ENCODE measurements around the gene SLC44A2. TPM values are rescaled to one million over a fixed set of nuclear protein-coding genes. Genes with fewer than 3 reads are reported as not detected.
A peak's percentile ranks its signal among the peaks of the same experiment; 100 is the strongest.

The SLC44A2 gene
- total and polyA plus RNA-seq, 2 of the 8 experiments (the other 6 are each of a cell fraction or from before 2014, with no cell fraction given): 105 to 120 TPM

DNA sequence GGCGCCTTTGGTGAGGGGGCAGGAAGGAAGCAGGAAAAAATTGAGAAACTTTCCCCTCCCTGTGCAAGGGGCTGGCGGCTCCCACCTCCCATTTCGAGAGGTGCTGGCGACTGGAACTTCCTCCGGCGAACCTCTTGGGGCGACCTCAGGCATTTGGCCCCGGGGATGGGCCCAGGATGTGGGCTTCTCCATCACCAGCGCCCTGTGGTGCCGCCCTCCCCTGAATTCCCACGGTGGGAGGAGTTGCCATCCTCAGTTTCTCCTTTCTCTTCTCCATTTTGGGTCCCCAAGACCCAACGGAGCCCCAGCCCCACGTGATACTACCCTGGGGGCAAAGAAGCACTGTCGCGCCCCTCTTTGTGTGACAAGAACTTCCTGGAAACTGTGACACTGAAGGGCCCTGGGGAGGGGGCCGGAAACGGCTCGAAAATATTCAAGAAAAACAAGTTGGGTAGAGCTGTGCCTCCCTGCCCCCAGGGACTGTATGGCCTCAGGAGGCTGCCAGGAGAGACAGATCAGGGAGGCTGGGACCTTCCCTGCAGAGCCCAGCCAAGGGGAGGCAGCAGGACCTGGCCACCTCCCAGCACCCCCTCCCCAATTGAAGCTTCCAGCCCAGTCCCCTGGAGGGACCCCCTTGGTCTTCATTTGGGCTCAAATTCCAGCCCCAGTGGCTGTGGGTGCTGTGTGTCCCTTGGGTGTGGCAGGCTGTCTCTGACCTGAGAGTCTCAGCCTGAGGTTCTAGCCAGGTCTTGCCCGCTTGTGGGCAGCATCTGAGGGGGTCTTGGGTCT lies 22.1 kb upstream of the SLC44A2 start:
- Histone ChIP-seq H3K56ac (replicated peaks; ENCODE audit: insufficient read length, low read depth, low read length) (peak overlapping the region; percentile 32), H3K4me3 (ENCODE audit: extremely low read depth in 1 of 4, insufficient read depth in 2 of 4, low read depth in 3 of 4, low read length in 4 of 4) (peak overlapping the region; percentile 79 to 98 (median 88)), H3K9ac (replicated peaks in 1 of 4; ENCODE audit: extremely low read depth in 1 of 4, low read depth in 3 of 4, low read length in 3 of 4) (peak overlapping the region; percentile 38 to 86 (median 70)), H2BK5ac (ENCODE audit: low read depth, low read length) (0 out of 2 replicates have a peak overlapping the region, but pooled peaks have one; percentile 52), H2AK5ac (ENCODE audit: low read depth, low read length) (peak overlapping the region; percentile 70; the same call in 1 of the 2 replicates), H3K14ac (ENCODE audit: insufficient read length) (no peak overlapping the region), H3K79me2 (ENCODE audit: control insufficient read depth in 1 of 2, insufficient read depth in 2 of 2, low read length in 2 of 2) (peaks cover 0 to 9% of the 10 kb centered on the region in 2 experiments; a peak in 1 of 4 replicates), H3K36me3 (ENCODE audit: control insufficient read depth in 2 of 4, insufficient read depth in 4 of 4, low read length in 3 of 4) (no peaks in the 10 kb centered on the region), H3K27ac (ENCODE audit: low read depth, low read length) (no peak overlapping the region), H3K23me2 (ENCODE audit: low read depth, low read length) (peaks cover 6% of the 10 kb centered on the region; the same call in 1 of the 2 replicates), H2BK15ac (ENCODE audit: low read length) (0 out of 2 replicates have a peak overlapping the region, but pooled peaks have one; percentile 18), H2BK120ac (replicated peaks; ENCODE audit: low read depth, low read length) (no peak overlapping the region), H3K9me3 (ENCODE audit: insufficient read depth in 2 of 2, low read depth in 1 of 2, low read length in 1 of 2) (no peaks in the 10 kb centered on the region), H3K79me1 (ENCODE audit: low read depth, low read length) (peaks cover 6% of the 10 kb centered on the region), H3K4me1 (replicated peaks in 1 of 4; ENCODE audit: control insufficient read depth in 3 of 4, insufficient read depth in 4 of 4, low read length in 3 of 4) (peaks cover 0 to 11% (median 7%) of the 10 kb centered on the region in 4 experiments; a peak in 6 of 7 replicates), H3K4me2 (ENCODE audit: insufficient read depth in 1 of 2, low read depth in 2 of 2, low read length in 2 of 2) (peak overlapping the region; percentile 80 to 94), H3K4ac (replicated peaks; ENCODE audit: insufficient read length, low read depth, low read length) (no peak overlapping the region), H4K8ac (ENCODE audit: extremely low read depth, insufficient read depth, low read length) (peak overlapping the region; percentile 53), H3K23ac (ENCODE audit: insufficient read length) (no peak overlapping the region), H4K20me1 (replicated peaks in 1 of 2; ENCODE audit: control insufficient read depth in 1 of 2, insufficient read depth in 2 of 2, low read length in 2 of 2) (no peaks in the 10 kb centered on the region), H2AFZ (ENCODE audit: low read length) (no peak overlapping the region), H4K91ac (replicated peaks; ENCODE audit: insufficient read length, low read length) (no peak overlapping the region), H3K27me3 (replicated peaks in 1 of 4; ENCODE audit: control insufficient read depth in 3 of 4, extremely low read depth in 1 of 4, insufficient read depth in 3 of 4, low read length in 3 of 4) (no peaks in the 10 kb centered on the region), H4K5ac (ENCODE audit: insufficient read length, low read depth, low read length) (peak overlapping the region; percentile 13), H2BK12ac (ENCODE audit: low read depth, low read length) (0 out of 2 replicates have a peak overlapping the region, but pooled peaks have one; percentile 29), H3K18ac (ENCODE audit: extremely low read depth, low read length) (peak overlapping the region; percentile 25), H2BK20ac (ENCODE audit: low read length) (no peak overlapping the region)
- FAIRE-seq (no peak), DNase-seq (ENCODE audit: low read depth in 1 of 2, low spot score in 2 of 2) (peak in 1 of 2 experiments; percentile 57)
- WGBS, 2 experiments (ENCODE audit: extremely low coverage in 1 of 2, insufficient coverage in 1 of 2, insufficient read length in 1 of 2, insufficient replicate concordance in 2 of 2, low coverage in 1 of 2, low lambda C conversion rate in 2 of 2, missing lambda C conversion rate in 1 of 2): 18% methylated on average over 16 of the region's 19 CpGs; no CpG with 5 or more reads in 1 of the 2 experiments
- TF ChIP-seq SUZ12 (IDR thresholded peaks at IDR 0.05; ENCODE audit: low read length) (no peak), TEAD4 (IDR thresholded peaks at IDR 0.05; ENCODE audit: low read depth, low read length) (0 out of 2 replicates have a peak, but pooled peaks have one; percentile 48)
- CTCF ChIA-PET (ENCODE audit: partially characterized antibody): interaction anchor here (1.0 to 5.1 kb wide), 5 partner anchors 9 to 41 kb away, joined by 3 to 46 read pairs (median 4); no protein-coding TSS in a partner anchor
- POLR2A ChIA-PET (ENCODE audit: partially characterized antibody): interaction anchor here (0.7 to 4.4 kb wide), 12 partner anchors 9 to 53 kb away, joined by 3 to 26 read pairs (median 8); partner anchors contain the start of gene SLC44A2

All from H1 (cell line).